Esophagus muscularis mucosa (tissue), 4 donors: ENCODE results near the gene PIGM.

Experiments used
- EP300 ChIP-seq: sonication (generic); formaldehyde crosslinking; IDR thresholded peaks from one replicate; pipeline ENCODE4 v1.6.1; 2017; ENCODE audit warnings: antibody characterized with exemption
- POLR2A ChIP-seq: fragments of 450-650 bp; IDR thresholded peaks from one replicate; pipeline ENCODE4 v1.6.1; 2017; ENCODE audit warnings: antibody characterized with exemption, moderate library complexity, mild to moderate bottlenecking, low read depth
- POLR2AphosphoS5 ChIP-seq, 2 donors: sonication (generic); formaldehyde crosslinking; IDR thresholded peaks; one replicate each; pipeline ENCODE4 v1.6.1; 2017; ENCODE audit warnings: antibody characterized with exemption in 2 of 2
- TF ChIP-seq, protein P1 (sequence below), 3 experiments: fragments of 200-600 bp in 2 of 3; fragments of 450-650 bp in 1 of 3; sonication (generic) in 2 of 3; IDR thresholded peaks; one replicate each; pipeline ENCODE4 v1.5.1; 2017 to 2019; ENCODE audit warnings: antibody characterized with exemption in 3 of 3, mild to moderate bottlenecking in 2 of 3, moderate library complexity in 1 of 3

DNA sequence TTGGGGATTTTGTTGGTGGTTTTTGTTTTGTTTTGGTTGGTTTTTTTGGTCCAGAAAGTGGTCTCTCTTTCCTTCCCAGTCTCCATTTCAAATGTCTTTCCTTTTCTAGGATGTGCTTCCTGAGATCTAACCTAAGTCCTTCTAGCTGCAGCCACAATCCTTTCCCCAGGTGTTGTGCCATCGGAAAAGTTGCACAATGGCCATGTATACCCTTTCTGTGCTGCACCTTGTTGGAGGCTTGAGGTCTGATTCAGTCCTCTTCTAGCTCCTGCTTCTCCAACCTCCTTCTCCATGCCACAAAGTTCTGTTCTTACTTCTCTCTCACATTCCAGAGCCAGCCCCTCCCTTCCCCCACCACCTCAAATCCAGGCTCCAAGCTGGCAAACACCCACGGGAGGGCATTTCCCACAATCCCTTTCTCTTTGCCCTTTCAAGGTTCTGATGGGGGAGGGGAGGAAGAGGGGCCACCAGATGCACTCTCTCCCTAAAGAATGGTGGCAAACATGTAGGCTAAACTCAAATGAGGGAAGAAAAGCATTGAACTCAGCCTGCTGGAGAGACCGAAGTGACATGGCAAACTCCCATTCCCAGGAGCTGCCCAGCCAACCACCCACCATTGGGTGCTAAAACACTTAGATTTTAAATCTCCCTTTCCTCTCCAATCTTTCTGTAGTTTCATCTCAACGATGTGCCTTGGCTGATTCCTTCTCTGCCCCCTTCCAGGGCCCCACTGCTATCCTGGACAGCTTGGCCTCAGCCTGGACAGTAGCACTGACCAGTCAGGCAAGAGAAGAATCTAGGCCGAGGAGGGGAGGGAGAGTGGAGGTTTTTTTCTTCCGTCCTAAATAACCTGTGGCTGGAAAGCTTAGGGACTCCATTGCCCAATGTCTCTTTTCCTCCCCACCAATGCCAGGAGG is 35.3 kb upstream of the PIGM start:
- TF ChIP-seq POLR2A = no peak
- TF ChIP-seq, protein P1, sequence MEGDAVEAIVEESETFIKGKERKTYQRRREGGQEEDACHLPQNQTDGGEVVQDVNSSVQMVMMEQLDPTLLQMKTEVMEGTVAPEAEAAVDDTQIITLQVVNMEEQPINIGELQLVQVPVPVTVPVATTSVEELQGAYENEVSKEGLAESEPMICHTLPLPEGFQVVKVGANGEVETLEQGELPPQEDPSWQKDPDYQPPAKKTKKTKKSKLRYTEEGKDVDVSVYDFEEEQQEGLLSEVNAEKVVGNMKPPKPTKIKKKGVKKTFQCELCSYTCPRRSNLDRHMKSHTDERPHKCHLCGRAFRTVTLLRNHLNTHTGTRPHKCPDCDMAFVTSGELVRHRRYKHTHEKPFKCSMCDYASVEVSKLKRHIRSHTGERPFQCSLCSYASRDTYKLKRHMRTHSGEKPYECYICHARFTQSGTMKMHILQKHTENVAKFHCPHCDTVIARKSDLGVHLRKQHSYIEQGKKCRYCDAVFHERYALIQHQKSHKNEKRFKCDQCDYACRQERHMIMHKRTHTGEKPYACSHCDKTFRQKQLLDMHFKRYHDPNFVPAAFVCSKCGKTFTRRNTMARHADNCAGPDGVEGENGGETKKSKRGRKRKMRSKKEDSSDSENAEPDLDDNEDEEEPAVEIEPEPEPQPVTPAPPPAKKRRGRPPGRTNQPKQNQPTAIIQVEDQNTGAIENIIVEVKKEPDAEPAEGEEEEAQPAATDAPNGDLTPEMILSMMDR (IDR thresholded peaks at IDR 0.05) = no peak
- TF ChIP-seq POLR2AphosphoS5 (IDR thresholded peaks at IDR 0.05) = no peak
- no peak for TF ChIP-seq EP300
